Left ventricle myocardium inferior (tissue), 1 donor: ENCODE results near the gene TRIM9. TPM values are rescaled to one million over a fixed set of nuclear protein-coding genes. Genes with fewer than 3 reads are reported as not detected.
A peak's percentile ranks its signal among the peaks of the same experiment; 100 is the strongest.

Source experiments
- DNase-seq: peaks from one replicate; pipeline ENCODE4 v3.0.0-alpha.2; 2020
- H3K27ac ChIP-seq: fragments of 200-600 bp; replicated peaks from 2 replicates; pipeline ENCODE4 v1.8.0; 2021
- H3K27me3 ChIP-seq: fragments of 200-600 bp; 2 replicates; pipeline ENCODE4 v1.8.0; 2021; ENCODE audit warnings: low read depth
- H3K36me3 ChIP-seq: fragments of 200-600 bp; 2 replicates; pipeline ENCODE4 v1.8.0; 2021
- H3K4me1 ChIP-seq: fragments of 200-600 bp; 2 replicates; pipeline ENCODE4 v1.8.0; 2021
- H3K4me3 ChIP-seq: fragments of 200-600 bp; 2 replicates; pipeline ENCODE4 v1.8.0; 2021; ENCODE audit warnings: mild to moderate bottlenecking, moderate library complexity
- H3K9me3 ChIP-seq: fragments of 200-600 bp; replicated peaks from 2 replicates; pipeline ENCODE4 v1.8.0; 2021
- intact Hi-C: fragments of 100-400 bp; cut with micrococcal nuclease; formaldehyde crosslinking; loops from one replicate; pipeline ENCODE4 v1.11.0; 2022
- total RNA-seq: library from RNA; stranded (reverse); fragmentation: NEBNext Ultra II Directional; extraction: Animal tissue kit (Norgen Biotek cat#: 25700); gene quantifications from one replicate; pipeline ENCODE4 v1.2.1, GENCODE V29; 2021
- TF ChIP-seq, protein P1 (sequence below): fragments of 200-600 bp; IDR thresholded peaks from 2 replicates; pipeline ENCODE4 v1.8.0; 2021; ENCODE audit warnings: antibody characterized with exemption, mild to moderate bottlenecking, borderline replicate concordance
- donor health status: DM: no; HTN: yes; CAD: no; lungs with severe emphysema.

TRIM9 gene
- total RNA-seq, 1 donor from 2014 or later: 0.27 TPM

DNA sequence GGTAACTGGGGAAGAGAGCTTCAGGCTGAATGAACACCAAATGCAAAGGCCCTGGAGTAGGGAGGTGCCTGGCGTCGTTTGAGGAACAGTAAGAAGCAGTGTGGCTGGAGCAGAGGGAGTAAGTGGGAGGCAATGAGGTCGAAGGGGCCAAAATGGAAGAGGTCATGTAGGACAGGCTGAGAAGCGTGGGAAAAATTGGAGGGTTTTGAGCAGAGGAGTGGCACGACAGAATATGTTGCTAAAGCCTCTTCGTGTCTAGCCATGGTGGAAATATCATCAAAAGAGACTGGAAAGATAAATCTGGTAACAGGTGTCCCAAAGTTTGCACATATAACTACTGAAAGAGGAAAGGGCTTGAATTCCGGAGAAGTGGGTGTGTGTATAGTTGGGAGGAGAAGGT lies 1.9 kb downstream of the TRIM9 start:
- Histone ChIP-seq H3K4me1 (peaks cover 28% of the 10 kb centered on the region), H3K9me3 (no peaks in the 10 kb centered on the region), H3K27ac (no peak overlapping the region), H3K36me3 (no peaks in the 10 kb centered on the region), H3K4me3 (peak overlapping the region; percentile 77), H3K27me3 (peaks cover 72% of the 10 kb centered on the region)
- intact Hi-C loops: no loop called here
- TF ChIP-seq, protein P1, sequence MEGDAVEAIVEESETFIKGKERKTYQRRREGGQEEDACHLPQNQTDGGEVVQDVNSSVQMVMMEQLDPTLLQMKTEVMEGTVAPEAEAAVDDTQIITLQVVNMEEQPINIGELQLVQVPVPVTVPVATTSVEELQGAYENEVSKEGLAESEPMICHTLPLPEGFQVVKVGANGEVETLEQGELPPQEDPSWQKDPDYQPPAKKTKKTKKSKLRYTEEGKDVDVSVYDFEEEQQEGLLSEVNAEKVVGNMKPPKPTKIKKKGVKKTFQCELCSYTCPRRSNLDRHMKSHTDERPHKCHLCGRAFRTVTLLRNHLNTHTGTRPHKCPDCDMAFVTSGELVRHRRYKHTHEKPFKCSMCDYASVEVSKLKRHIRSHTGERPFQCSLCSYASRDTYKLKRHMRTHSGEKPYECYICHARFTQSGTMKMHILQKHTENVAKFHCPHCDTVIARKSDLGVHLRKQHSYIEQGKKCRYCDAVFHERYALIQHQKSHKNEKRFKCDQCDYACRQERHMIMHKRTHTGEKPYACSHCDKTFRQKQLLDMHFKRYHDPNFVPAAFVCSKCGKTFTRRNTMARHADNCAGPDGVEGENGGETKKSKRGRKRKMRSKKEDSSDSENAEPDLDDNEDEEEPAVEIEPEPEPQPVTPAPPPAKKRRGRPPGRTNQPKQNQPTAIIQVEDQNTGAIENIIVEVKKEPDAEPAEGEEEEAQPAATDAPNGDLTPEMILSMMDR: no peak
- no peak for DNase-seq

DNA sequence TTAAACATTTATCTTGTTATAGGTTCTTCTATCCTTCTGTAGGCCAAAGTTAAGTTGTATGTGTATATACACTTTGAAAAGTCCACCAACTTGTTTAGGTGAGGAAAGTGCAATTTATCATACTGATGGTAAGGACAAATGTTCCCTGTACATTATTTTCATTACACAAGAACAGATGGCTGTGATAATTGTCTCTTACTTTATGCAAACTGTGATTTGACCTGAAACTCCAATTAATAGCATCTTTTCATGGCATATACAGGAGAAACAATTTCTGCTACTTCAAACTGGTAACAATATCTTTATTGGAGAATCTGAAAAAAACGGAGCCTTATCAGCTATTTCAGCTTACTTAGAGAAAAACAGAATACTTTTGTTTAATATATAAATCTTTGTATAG lies 5.6 kb downstream of the TRIM9 start:
- DNase-seq: no peak
- Histone ChIP-seq H3K36me3 (no peaks in the 10 kb centered on the region), H3K27ac (no peak overlapping the region), H3K4me1 (peaks cover 11% of the 10 kb centered on the region), H3K27me3 (peaks cover 37% of the 10 kb centered on the region), H3K9me3 (no peaks in the 10 kb centered on the region), H3K4me3 (no peak overlapping the region)
- TF ChIP-seq, protein P1: no peak
- intact Hi-C loops: no loop called here

DNA sequence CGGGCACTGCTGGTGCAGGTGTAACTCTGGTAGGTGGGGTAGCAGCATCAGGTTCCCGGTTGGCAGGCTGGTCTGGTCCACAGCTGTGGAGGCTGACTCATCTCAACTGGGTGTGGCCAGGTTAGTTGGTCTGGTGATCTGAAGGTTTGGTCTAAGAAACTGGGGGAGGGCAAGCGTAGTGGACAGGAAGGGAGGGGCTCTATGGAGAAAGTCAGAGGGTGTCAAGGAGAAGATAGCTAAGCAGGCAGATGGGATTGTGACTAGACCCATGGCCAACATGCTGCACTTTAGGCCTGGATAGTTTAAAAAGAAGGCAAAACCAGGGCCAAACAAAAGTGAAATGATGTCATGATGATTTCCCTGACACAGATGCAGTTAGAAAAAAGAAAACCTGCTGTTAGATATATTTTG lies 7.9 kb downstream of the TRIM9 start:
- DNase-seq: peak; percentile 20
- H3K4me1 ChIP-seq: no peaks in the 10 kb centered on the region
- H3K9me3 ChIP-seq: no peaks in the 10 kb centered on the region
- intact Hi-C loops: no loop called here
- peaks cover 14% of the 10 kb centered on the region for H3K27me3 ChIP-seq
- no peaks in the 10 kb centered on the region for H3K36me3 ChIP-seq
- H3K27ac ChIP-seq: no peak overlapping the region
- TF ChIP-seq, protein P1: no peak
- no peak overlapping the region for H3K4me3 ChIP-seq

DNA sequence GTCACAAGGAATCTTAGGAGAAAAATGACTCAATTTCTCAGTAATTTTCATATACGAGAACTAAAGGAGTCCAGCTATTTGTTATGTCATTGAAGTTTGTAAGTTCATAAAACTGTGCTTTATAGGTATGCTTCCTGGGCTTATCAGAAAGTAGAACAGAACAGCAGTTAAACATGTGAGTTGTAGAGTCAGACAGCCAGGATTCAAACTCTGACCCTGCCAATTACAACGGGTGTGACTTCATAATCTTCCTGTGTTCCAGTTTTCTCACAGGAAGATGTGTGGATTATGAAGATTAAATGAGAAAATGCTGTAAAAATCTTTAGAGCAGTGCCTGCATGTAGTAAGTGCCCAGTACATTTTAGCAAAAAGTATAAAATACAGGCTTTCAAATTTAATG lies 8.9 kb downstream of the TRIM9 start:
- H3K27ac ChIP-seq: peak overlapping the region; percentile 15

DNA sequence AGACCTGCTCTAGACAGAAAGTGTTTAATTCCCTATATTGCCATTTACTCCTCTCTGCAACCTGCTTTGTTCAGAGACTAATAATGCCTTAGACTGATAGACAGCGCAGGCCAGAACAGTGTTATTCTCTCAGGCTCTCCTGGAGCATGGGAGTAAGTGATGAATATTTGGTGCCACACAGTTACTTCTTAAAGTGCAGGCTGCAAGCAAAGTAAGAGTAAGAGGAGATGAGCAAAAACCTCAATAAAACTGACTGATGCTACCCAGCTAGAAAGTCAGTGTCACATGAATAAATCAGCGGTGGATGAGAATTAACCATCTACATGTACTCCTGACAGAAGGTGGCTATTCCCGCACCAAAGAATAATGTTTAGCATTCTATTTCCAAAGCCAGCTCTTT lies 9.9 kb downstream of the TRIM9 start:
- TF ChIP-seq, protein P1: no peak
- DNase-seq: no peak
- Histone ChIP-seq H3K27me3 (no peaks in the 10 kb centered on the region), H3K36me3 (no peaks in the 10 kb centered on the region), H3K4me1 (peaks cover 8% of the 10 kb centered on the region), H3K27ac (no peak overlapping the region), H3K9me3 (no peaks in the 10 kb centered on the region), H3K4me3 (no peak overlapping the region)
- intact Hi-C loops: no loop called here

More for the DNA sequence above, 8.9 kb downstream of the TRIM9 start:
- Histone ChIP-seq H3K27me3 (peaks cover 6% of the 10 kb centered on the region), H3K9me3 (no peaks in the 10 kb centered on the region), H3K36me3 (no peaks in the 10 kb centered on the region), H3K4me1 (peaks cover 3% of the 10 kb centered on the region), H3K4me3 (no peak overlapping the region)
- intact Hi-C loops: no loop called here
- DNase-seq: no peak
- TF ChIP-seq, protein P1: no peak

DNA sequence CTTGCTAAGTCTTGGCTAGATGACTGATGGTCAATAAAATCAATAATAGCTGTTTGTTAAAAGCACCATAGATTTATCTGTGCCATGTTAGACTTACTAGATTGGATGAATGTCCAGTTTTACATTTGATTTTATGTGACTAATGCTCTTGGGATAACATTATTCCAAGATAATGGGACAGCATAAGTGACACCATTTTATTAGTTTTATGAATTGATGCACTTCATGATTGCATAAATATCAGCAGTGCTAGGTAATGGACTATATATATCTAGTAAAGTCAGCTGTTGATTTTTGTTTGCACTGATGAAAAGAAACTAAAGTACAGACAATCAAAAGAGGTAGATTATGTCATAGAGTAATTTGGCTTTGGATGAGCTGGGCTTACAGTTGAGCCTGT lies 10.4 kb downstream of the TRIM9 start:
- no peak overlapping the region for H3K4me3 ChIP-seq
- no peaks in the 10 kb centered on the region for H3K27me3 ChIP-seq
- intact Hi-C loops: no loop called here
- TF ChIP-seq, protein P1: no peak
- no peaks in the 10 kb centered on the region for H3K36me3 ChIP-seq
- no peak overlapping the region for H3K27ac ChIP-seq
- no peaks in the 10 kb centered on the region for H3K9me3 ChIP-seq
- peaks cover 12% of the 10 kb centered on the region for H3K4me1 ChIP-seq
- DNase-seq: no peak
